GM23338 (cell line): ENCODE measurements around the gene XRRA1. TPM values are rescaled to one million over a fixed set of nuclear protein-coding genes. Genes with fewer than 3 reads are reported as not detected.

Experiments used
- ATAC-seq: fragments of 200-7000 bp; cut with Tn5 transposase; 3 replicates; pipeline ENCODE4 v1.9.1; 2020
- DNase-seq: peaks from one replicate; pipeline ENCODE4 v3.0.0-alpha.2; 2015; ENCODE audit warnings: low spot score
- H2AFZ ChIP-seq: fragments of 200-600 bp; sonication (generic); 2 replicates; pipeline ENCODE4 v1.8.0; 2016; ENCODE audit warnings: antibody characterized with exemption, mild to moderate bottlenecking, moderate library complexity
- H3F3A ChIP-seq: fragments of 200-600 bp; sonication (generic); replicated peaks from 2 replicates; pipeline ENCODE4 v1.8.0; 2017; ENCODE audit warnings: antibody characterized with exemption, mixed run types, low read depth
- H3K27ac ChIP-seq: fragments of 200-600 bp; sonication (generic); 2 replicates; pipeline ENCODE4 v1.6.1; 2016; ENCODE audit warnings: low read depth
- H3K27me3 ChIP-seq: fragments of 200-600 bp; sonication (generic); 2 replicates; pipeline ENCODE4 v1.8.0; 2016; ENCODE audit warnings: mild to moderate bottlenecking, mixed run types, moderate library complexity; ENCODE audit not compliant: insufficient read depth
- H3K36me3 ChIP-seq: fragments of 200-600 bp; sonication (generic); 2 replicates; pipeline ENCODE4 v1.8.0; 2016; ENCODE audit warnings: mild to moderate bottlenecking; ENCODE audit not compliant: insufficient read depth
- H3K4me1 ChIP-seq: fragments of 200-600 bp; sonication (generic); 2 replicates; pipeline ENCODE4 v1.8.0; 2016; ENCODE audit warnings: mild to moderate bottlenecking, moderate library complexity; ENCODE audit not compliant: insufficient read depth
- H3K4me2 ChIP-seq: fragments of 200-600 bp; sonication (generic); 2 replicates; pipeline ENCODE4 v1.7.1; 2017; ENCODE audit warnings: mixed run types
- H3K4me3 ChIP-seq: fragments of 200-600 bp; sonication (generic); 2 replicates; pipeline ENCODE4 v1.6.1; 2016; ENCODE audit warnings: mixed run types
- H3K79me2 ChIP-seq: fragments of 200-600 bp; sonication (generic); replicated peaks from 2 replicates; pipeline ENCODE4 v1.8.0; 2017; ENCODE audit warnings: mild to moderate bottlenecking; ENCODE audit not compliant: insufficient read depth
- H3K9me2 ChIP-seq: fragments of 200-600 bp; sonication (generic); 2 replicates; pipeline ENCODE4 v1.8.0; 2017; ENCODE audit not compliant: insufficient read depth
- H4K20me1 ChIP-seq: fragments of 200-600 bp; sonication (generic); replicated peaks from 2 replicates; pipeline ENCODE4 v1.8.0; 2017; ENCODE audit warnings: mild to moderate bottlenecking; ENCODE audit not compliant: insufficient read depth
- H3K27ac Mint-ChIP-seq: 2 replicates; pipeline ENCODE4 v1.8.0; 2020; ENCODE audit warnings: inconsistent platforms, mild to moderate bottlenecking, moderate library complexity, mixed read lengths
- H3K27me3 Mint-ChIP-seq: 3 replicates; pipeline ENCODE4 v1.8.0; 2022; ENCODE audit warnings: low read depth, mild to moderate bottlenecking, moderate library complexity, mixed read lengths, inconsistent platforms; ENCODE audit not compliant: insufficient read depth, poor library complexity
- H3K36me3 Mint-ChIP-seq: 3 replicates; pipeline ENCODE4 v1.8.0; 2021; ENCODE audit warnings: low read depth, mild to moderate bottlenecking, inconsistent platforms, moderate library complexity, mixed read lengths
- H3K4me1 Mint-ChIP-seq: 3 replicates; pipeline ENCODE4 v1.8.0; 2020; ENCODE audit warnings: mild to moderate bottlenecking, inconsistent platforms, mixed read lengths
- H3K4me3 Mint-ChIP-seq: 3 replicates; pipeline ENCODE4 v1.8.0; 2021; ENCODE audit warnings: moderate library complexity, mild to moderate bottlenecking, inconsistent platforms, mixed read lengths
- H3K9me3 Mint-ChIP-seq: 3 replicates; pipeline ENCODE4 v1.8.0; 2020; ENCODE audit warnings: moderate library complexity, mild to moderate bottlenecking, inconsistent platforms, mixed read lengths
- CREB1 ChIP-seq: fragments of 250-450 bp; sonication (Bioruptor Pico); IDR thresholded peaks from 2 replicates; pipeline ENCODE4 v1.5.0; 2020; ENCODE audit warnings: low read depth, mild to moderate bottlenecking, moderate library complexity
- POLR2AphosphoS5 ChIP-seq: IDR thresholded peaks from 2 replicates; pipeline ENCODE4 v1.6.1; 2016; ENCODE audit warnings: antibody characterized with exemption, low read depth
- ZNF331 ChIP-seq: fragments of 250-450 bp; sonication (Bioruptor Pico); IDR thresholded peaks from 2 replicates; pipeline ENCODE4 v1.5.0; 2020; ENCODE audit warnings: low read depth, mild to moderate bottlenecking, moderate library complexity
- ZNF462 ChIP-seq: fragments of 250-450 bp; sonication (Bioruptor Pico); IDR thresholded peaks from 2 replicates; pipeline ENCODE4 v1.5.0; 2020; ENCODE audit warnings: mild to moderate bottlenecking, moderate library complexity
- polyA plus RNA-seq: library from polyadenylated mRNA; unstranded; fragments of >200 nt; fragmentation: Nextera tagmentation; extraction: Ambion mirVana; gene quantifications from 2 replicates; pipeline ENCODE4 v1.2.1, GENCODE V29; 2016
- total RNA-seq: library from RNA; depleted of rRNA; stranded (reverse); fragments of >200 nt; shearing (Covaris generic); gene quantifications from 2 replicates; pipeline ENCODE4 v1.2.3, GENCODE V29; 2014
- TF ChIP-seq, protein P1 (sequence below): IDR thresholded peaks from one replicate; pipeline ENCODE4 v1.6.1; 2018; ENCODE audit warnings: antibody characterized with exemption; ENCODE audit not compliant: unreplicated experiment

XRRA1 gene
- total and polyA plus RNA-seq, 2 experiments from 2014 or later, result 4.9 to 5.4 TPM

GRCh38 chr11:74989260-74989638, 40.4 kb upstream of the XRRA1 start (continued):
- TF ChIP-seq ZNF462 (CRISPR knock-in tag) (no peak), CREB1 (CRISPR knock-in tag) (no peak), ZNF331 (no peak)
- TF ChIP-seq, protein P1, sequence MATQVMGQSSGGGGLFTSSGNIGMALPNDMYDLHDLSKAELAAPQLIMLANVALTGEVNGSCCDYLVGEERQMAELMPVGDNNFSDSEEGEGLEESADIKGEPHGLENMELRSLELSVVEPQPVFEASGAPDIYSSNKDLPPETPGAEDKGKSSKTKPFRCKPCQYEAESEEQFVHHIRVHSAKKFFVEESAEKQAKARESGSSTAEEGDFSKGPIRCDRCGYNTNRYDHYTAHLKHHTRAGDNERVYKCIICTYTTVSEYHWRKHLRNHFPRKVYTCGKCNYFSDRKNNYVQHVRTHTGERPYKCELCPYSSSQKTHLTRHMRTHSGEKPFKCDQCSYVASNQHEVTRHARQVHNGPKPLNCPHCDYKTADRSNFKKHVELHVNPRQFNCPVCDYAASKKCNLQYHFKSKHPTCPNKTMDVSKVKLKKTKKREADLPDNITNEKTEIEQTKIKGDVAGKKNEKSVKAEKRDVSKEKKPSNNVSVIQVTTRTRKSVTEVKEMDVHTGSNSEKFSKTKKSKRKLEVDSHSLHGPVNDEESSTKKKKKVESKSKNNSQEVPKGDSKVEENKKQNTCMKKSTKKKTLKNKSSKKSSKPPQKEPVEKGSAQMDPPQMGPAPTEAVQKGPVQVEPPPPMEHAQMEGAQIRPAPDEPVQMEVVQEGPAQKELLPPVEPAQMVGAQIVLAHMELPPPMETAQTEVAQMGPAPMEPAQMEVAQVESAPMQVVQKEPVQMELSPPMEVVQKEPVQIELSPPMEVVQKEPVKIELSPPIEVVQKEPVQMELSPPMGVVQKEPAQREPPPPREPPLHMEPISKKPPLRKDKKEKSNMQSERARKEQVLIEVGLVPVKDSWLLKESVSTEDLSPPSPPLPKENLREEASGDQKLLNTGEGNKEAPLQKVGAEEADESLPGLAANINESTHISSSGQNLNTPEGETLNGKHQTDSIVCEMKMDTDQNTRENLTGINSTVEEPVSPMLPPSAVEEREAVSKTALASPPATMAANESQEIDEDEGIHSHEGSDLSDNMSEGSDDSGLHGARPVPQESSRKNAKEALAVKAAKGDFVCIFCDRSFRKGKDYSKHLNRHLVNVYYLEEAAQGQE, result no peak

DNA sequence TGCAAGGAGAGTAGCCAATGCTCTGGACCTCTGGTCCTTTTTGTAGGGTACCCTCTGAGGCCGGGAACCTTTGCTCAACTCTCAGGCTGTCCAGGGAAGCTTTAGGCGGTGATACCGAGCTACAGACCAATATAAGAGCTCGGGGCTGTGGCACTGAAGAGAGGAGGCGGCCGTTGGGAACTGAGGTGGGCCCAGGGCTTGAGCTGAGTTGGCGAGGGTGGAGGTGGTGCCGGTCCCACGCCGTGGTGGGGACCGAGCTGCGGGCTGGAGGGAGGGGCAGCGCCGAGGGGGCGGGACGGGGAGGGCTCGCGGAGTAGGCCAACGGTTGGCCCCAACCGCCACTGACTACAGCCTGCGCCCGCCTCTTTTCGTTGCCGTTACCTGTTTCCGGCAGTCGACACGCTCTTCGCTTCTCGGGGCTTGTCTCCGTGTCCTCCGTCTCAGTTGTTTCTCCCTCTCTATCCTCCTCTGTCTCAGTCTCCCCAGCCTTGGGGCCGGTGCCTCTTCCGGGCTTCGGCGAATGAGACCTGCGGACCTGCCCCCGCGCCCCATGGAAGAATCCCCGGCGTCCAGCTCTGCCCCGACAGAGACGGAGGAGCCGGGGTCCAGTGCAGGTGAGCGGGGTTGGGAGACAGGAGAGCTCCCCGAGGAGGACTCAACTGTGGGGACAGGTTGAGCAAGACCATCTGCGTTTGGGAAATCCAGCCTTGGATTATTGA, 39.8 kb upstream of the XRRA1 start, which contains the start of gene NEU3:
NEU3 (plus strand) TSS at position 393 of the 719 bp plus-strand sequence; CDS start at position 521, 128 bp downstream.
- Histone ChIP-seq H3K4me3 (peak within 1 kb of the TSS; percentile 98), H3K27ac (peak within 1 kb of the TSS; percentile 88), H3K4me1 (peaks cover 9% of the 10 kb centered on the region), H3K79me2 (peaks cover 36% of the 10 kb centered on the region), H3K27me3 (no peaks in the 10 kb centered on the region), H3F3A (0 out of 2 replicates have a peak, but pooled peaks cover 4% of the 10 kb centered on the region), H3K9me2 (no peaks in the 10 kb centered on the region), H2AFZ (peak within 1 kb of the TSS; percentile 97), H3K4me2 (peak within 1 kb of the TSS; percentile 94), H4K20me1 (peaks cover 8% of the 10 kb centered on the region; the same call in 1 of the 2 replicates), H3K36me3 (no peaks in the 10 kb centered on the region)
- no peaks in the 10 kb centered on the region for H3K36me3 Mint-ChIP-seq
- peak; percentile 28; the same call in 1 of the 2 replicates for TF ChIP-seq CREB1 (CRISPR knock-in tag)
- peak; percentile 86 for TF ChIP-seq POLR2AphosphoS5
- TF ChIP-seq ZNF331, result no peak
- H3K27me3 Mint-ChIP-seq, result peaks cover 3% of the 10 kb centered on the region
- H3K27ac Mint-ChIP-seq, result peak within 1 kb of the TSS; percentile 73
- peak within 1 kb of the TSS; percentile 95 for H3K4me3 Mint-ChIP-seq
- peaks cover 9% of the 10 kb centered on the region for H3K4me1 Mint-ChIP-seq
- H3K9me3 Mint-ChIP-seq, result no peaks in the 10 kb centered on the region
- peak; percentile 90 for DNase-seq
- peak; percentile 93 for ATAC-seq
